PC-3 (cell line): ENCODE measurements around the gene PCYT2. TPM values are rescaled to one million over a fixed set of nuclear protein-coding genes. Genes with fewer than 3 reads are reported as not detected.

Experiments
- ATAC-seq: fragments of 200-7000 bp; cut with Tn5 transposase; 2 replicates; pipeline ENCODE4 v1.9.1; 2020; ENCODE audit warnings: mild to moderate bottlenecking, moderate library complexity
- BruUV-seq: library from RNA; stranded (reverse); fragments of 400-500 nt; replicated peaks from 2 replicates; lab custom pipeline; 2021; lab: Mats Ljungman, UMichigan
- CTCF ChIA-PET: fragments of 300-600 bp; sonication (Branson Sonifier 250); formaldehyde crosslinking; loops from one replicate; lab custom pipeline; 2022; ENCODE audit warnings: antibody characterized with exemption; lab: Charles Lee
- POLR2A ChIA-PET: fragments of 300-600 bp; sonication (Branson Sonifier 250); formaldehyde crosslinking; loops from one replicate; lab custom pipeline; 2022; ENCODE audit warnings: antibody characterized with exemption; ENCODE audit not compliant: unreplicated experiment; lab: Charles Lee
- DNase-seq: peaks from one replicate; pipeline ENCODE4 v3.0.0-alpha.2; 2015
- H2AFZ ChIP-seq: fragments of 300-600 bp; sonication (generic); 2 replicates; pipeline ENCODE4 v1.6.0; 2016; ENCODE audit warnings: antibody characterized with exemption, low read length
- H3F3A ChIP-seq: fragments of 300-600 bp; sonication (generic); one replicate; pipeline ENCODE4 v1.6.0; 2017; ENCODE audit warnings: antibody characterized with exemption, low read length, control low read depth, mild to moderate bottlenecking; ENCODE audit not compliant: unreplicated experiment
- H3K27ac ChIP-seq: fragments of 300-600 bp; sonication (generic); 2 replicates; pipeline ENCODE4 v1.5.1; 2016; ENCODE audit warnings: mild to moderate bottlenecking, low read length
- H3K27me3 ChIP-seq: fragments of 300-600 bp; sonication (generic); 2 replicates; pipeline ENCODE4 v1.6.1; 2016; ENCODE audit warnings: low read length, mixed read lengths
- H3K36me3 ChIP-seq: fragments of 300-600 bp; sonication (generic); 2 replicates; pipeline ENCODE4 v1.6.1; 2016; ENCODE audit warnings: low read depth, mixed run types, low read length, mixed read lengths
- H3K4me1 ChIP-seq: fragments of 300-600 bp; sonication (generic); 2 replicates; pipeline ENCODE4 v1.5.1; 2016; ENCODE audit warnings: low read length; ENCODE audit not compliant: insufficient read depth
- H3K4me2 ChIP-seq: fragments of 300-600 bp; sonication (generic); 2 replicates; pipeline ENCODE4 v1.6.0; 2016; ENCODE audit warnings: low read length
- H3K4me3 ChIP-seq: fragments of 300-600 bp; sonication (generic); 2 replicates; pipeline ENCODE4 v1.5.1; 2016; ENCODE audit warnings: mild to moderate bottlenecking, low read length, mixed read lengths
- H3K79me2 ChIP-seq: fragments of 300-600 bp; sonication (generic); 2 replicates; pipeline ENCODE4 v1.6.1; 2017; ENCODE audit warnings: low read length, mixed read lengths
- H3K9ac ChIP-seq: fragments of 300-600 bp; sonication (generic); 2 replicates; pipeline ENCODE4 v1.6.0; 2016; ENCODE audit warnings: mild to moderate bottlenecking, low read length
- H3K9me2 ChIP-seq: fragments of 300-600 bp; sonication (generic); replicated peaks from 2 replicates; pipeline ENCODE4 v1.6.1; 2016; ENCODE audit warnings: mixed run types, low read length, mixed read lengths
- H3K9me3 ChIP-seq: fragments of 300-600 bp; sonication (generic); 2 replicates; pipeline ENCODE4 v1.6.1; 2016; ENCODE audit warnings: low read length, mixed read lengths
- H4K20me1 ChIP-seq: fragments of 300-600 bp; sonication (generic); 2 replicates; pipeline ENCODE4 v1.6.1; 2016; ENCODE audit warnings: low read length, mixed read lengths
- EZH2 ChIP-seq: fragments of 300-600 bp; sonication (generic); IDR thresholded peaks from one replicate; pipeline ENCODE4 v1.6.1; 2017; ENCODE audit warnings: antibody characterized with exemption, mild to moderate bottlenecking, low read length; ENCODE audit not compliant: unreplicated experiment
- EZH2phosphoT487 ChIP-seq: fragments of 300-600 bp; sonication (generic); IDR thresholded peaks from 2 replicates; pipeline ENCODE4 v1.6.1; 2018; ENCODE audit warnings: mild to moderate bottlenecking, antibody characterized with exemption, low read length, borderline replicate concordance
- intact Hi-C: fragments of 100-400 bp; cut with micrococcal nuclease; formaldehyde crosslinking; loops from 2 replicates; pipeline ENCODE4 v1.9.0; 2023
- total RNA-seq: library from RNA; depleted of rRNA; stranded (reverse); fragments of >200 nt; gene quantifications from 2 replicates; pipeline ENCODE4 v1.2.3, GENCODE V29; 2014
- TF ChIP-seq, protein P1 (sequence below): fragments of 300-600 bp; sonication (generic); conservative IDR thresholded peaks from 2 replicates; pipeline ENCODE4 v1.5.1; 2017; ENCODE audit warnings: antibody characterized with exemption, low read depth, mild to moderate bottlenecking, low read length

The PCYT2 gene
- total RNA-seq, 1 experiment from 2014 or later: 33.3 TPM

DNA sequence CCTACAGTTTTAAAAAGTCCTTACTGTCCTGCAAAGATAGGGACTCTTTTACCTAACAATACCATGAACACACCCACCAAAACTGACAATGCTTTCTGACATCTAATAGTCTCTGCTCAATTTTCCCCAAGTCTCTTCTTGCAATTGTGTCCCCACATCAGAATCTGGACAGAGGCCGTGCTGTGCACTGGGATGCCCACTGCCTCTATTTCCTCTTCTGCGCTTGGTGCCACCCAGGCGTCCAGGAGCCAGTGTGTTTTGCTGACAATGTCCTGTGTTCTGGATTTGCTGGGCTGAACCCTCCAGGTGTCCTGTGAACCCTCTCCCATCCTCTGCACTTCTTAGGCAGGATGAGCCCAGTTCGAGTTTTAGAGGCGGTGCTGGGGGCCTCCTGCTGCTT lies 33.6 kb downstream of the PCYT2 start:
- Histone ChIP-seq H3K9me2 (no peaks in the 10 kb centered on the region), H3F3A (peaks cover 6% of the 10 kb centered on the region), H3K79me2 (peaks cover 9% of the 10 kb centered on the region; the same call in 1 of the 2 replicates), H3K9ac (no peak overlapping the region), H3K27me3 (no peaks in the 10 kb centered on the region), H3K4me2 (no peak overlapping the region), H3K36me3 (peaks cover 25% of the 10 kb centered on the region), H4K20me1 (0 out of 2 replicates have a peak, but pooled peaks cover 3% of the 10 kb centered on the region), H3K4me3 (no peak overlapping the region), H2AFZ (no peak overlapping the region), H3K4me1 (peaks cover 20% of the 10 kb centered on the region), H3K9me3 (no peaks in the 10 kb centered on the region), H3K27ac (no peak overlapping the region)
- no TSS peak for BruUV-seq
- ATAC-seq: no peak
- TF ChIP-seq EZH2phosphoT487: no peak
- no peak for TF ChIP-seq EZH2
- TF ChIP-seq, protein P1, sequence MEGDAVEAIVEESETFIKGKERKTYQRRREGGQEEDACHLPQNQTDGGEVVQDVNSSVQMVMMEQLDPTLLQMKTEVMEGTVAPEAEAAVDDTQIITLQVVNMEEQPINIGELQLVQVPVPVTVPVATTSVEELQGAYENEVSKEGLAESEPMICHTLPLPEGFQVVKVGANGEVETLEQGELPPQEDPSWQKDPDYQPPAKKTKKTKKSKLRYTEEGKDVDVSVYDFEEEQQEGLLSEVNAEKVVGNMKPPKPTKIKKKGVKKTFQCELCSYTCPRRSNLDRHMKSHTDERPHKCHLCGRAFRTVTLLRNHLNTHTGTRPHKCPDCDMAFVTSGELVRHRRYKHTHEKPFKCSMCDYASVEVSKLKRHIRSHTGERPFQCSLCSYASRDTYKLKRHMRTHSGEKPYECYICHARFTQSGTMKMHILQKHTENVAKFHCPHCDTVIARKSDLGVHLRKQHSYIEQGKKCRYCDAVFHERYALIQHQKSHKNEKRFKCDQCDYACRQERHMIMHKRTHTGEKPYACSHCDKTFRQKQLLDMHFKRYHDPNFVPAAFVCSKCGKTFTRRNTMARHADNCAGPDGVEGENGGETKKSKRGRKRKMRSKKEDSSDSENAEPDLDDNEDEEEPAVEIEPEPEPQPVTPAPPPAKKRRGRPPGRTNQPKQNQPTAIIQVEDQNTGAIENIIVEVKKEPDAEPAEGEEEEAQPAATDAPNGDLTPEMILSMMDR: no peak
- DNase-seq: no peak
- ChIA-PET CTCF (no interaction called here), POLR2A (no interaction called here)
- intact Hi-C loops: no loop called here

DNA sequence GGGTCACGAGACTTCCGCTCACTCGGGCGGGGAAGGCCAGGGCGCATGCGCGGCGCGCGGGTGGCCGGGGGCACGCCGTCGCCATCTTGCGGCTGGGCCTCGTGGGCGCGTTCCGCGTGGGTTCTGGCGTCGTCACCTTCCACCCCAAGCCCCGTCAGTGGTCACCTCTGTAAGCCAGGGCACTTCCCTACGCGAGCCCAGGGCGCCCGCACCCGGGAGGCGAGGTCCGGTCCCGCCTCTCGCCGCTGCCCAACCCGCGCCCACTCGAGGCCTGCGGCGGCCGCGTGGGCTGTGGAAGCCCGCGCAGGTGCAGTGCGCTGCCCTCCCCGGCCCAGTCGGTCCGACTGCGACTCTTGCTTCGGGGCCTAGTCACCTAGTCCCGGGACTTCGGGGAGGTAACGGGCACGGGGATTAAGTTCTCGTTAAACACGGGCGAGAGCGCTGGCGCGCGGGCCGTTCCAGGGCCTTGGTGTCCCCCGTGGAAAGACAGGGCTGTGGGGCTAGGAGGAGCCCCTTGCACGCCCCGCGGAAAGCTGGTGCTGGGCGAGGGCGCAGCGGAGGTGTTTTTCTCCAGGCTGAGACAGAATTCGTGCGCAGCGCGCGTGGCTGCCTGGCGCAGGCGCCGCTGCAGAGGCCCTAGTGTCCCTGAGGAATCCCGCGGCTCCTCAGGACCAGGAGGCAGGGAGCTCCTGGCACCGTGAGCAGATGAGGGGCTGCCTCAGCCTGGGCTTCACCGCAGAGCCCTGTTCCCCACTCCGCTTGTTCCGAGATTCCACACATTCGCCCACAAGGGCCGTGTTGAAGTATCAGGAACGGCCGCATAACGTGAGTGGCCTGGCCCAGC lies 39.6 kb downstream of the PCYT2 start:
- Histone ChIP-seq H3K79me2 (peaks cover 26% of the 10 kb centered on the region), H3K27me3 (no peaks in the 10 kb centered on the region), H3K9ac (peak overlapping the region; percentile 99), H3F3A (peaks cover 20% of the 10 kb centered on the region), H4K20me1 (0 out of 2 replicates have a peak, but pooled peaks cover 6% of the 10 kb centered on the region), H3K36me3 (0 out of 2 replicates have a peak, but pooled peaks cover 3% of the 10 kb centered on the region), H3K4me2 (peak overlapping the region; percentile 99), H3K4me3 (peak overlapping the region; percentile 75), H2AFZ (peak overlapping the region; percentile 99), H3K9me3 (no peaks in the 10 kb centered on the region), H3K4me1 (peaks cover 51% of the 10 kb centered on the region), H3K27ac (peak overlapping the region; percentile 96), H3K9me2 (no peaks in the 10 kb centered on the region)
- ChIA-PET POLR2A (interaction anchor here (0.6 kb wide), 1 partner anchor 477 kb away, joined by 3 read pairs; no protein-coding TSS in a partner anchor), CTCF (interaction anchor here (0.5 kb wide), 1 partner anchor 809 kb away, joined by 4 read pairs; no protein-coding TSS in a partner anchor)
- peak; percentile 87 for DNase-seq
- intact Hi-C loops: loop anchor here (5.0 kb wide), 1 partner anchor 56 kb away; the partner anchor contains the start of gene MAFG
- no peak for ATAC-seq
- TSS peak; percentile 16 for BruUV-seq
- TF ChIP-seq, protein P1: peak; percentile 39; the same call in 1 of the 2 replicates
- TF ChIP-seq EZH2 (no peak), EZH2phosphoT487 (no peak)
